GM12878 (cell line): ENCODE data around the gene TMED1. TPM values are rescaled to one million over a fixed set of nuclear protein-coding genes. Genes with fewer than 3 reads are reported as not detected.

Experiments used
- BCL3 ChIP-seq: IDR thresholded peaks from 2 replicates; pipeline ENCODE4 v1.6.1; 2011; ENCODE audit warnings: borderline replicate concordance, low read depth, mild to moderate bottlenecking, moderate library complexity, low read length; ENCODE audit not compliant: insufficient read depth, poor library complexity, severe bottlenecking
- CHD4 ChIP-seq: fragments of 200-600 bp; sonication (generic); IDR thresholded peaks from 2 replicates; pipeline ENCODE4 v1.6.1; 2016; ENCODE audit warnings: mild to moderate bottlenecking
- DPF2 ChIP-seq: fragments of 450-650 bp; IDR thresholded peaks from 2 replicates; pipeline ENCODE4 v1.6.1; 2017; ENCODE audit warnings: mild to moderate bottlenecking
- EZH2 ChIP-seq: IDR thresholded peaks from 2 replicates; pipeline ENCODE4 v1.6.1; 2012; ENCODE audit warnings: low read depth, mild to moderate bottlenecking, control low read depth, inconsistent platforms, low read length, borderline replicate concordance; ENCODE audit not compliant: control insufficient read depth
- GABPA ChIP-seq: IDR thresholded peaks from 2 replicates; pipeline ENCODE4 v1.6.1; 2014; ENCODE audit warnings: antibody characterized with exemption, low read depth, mild to moderate bottlenecking, inconsistent platforms
- HDAC2 ChIP-seq: fragments of 200-600 bp; sonication (generic); IDR thresholded peaks from 2 replicates; pipeline ENCODE4 v1.6.1; 2017
- KAT2A ChIP-seq: conservative IDR thresholded peaks from 2 replicates; pipeline ENCODE4 v1.6.1; 2011; ENCODE audit warnings: low read depth, low read length; ENCODE audit not compliant: control insufficient read depth
- KDM1A ChIP-seq: fragments of 200-600 bp; sonication (generic); IDR thresholded peaks from 2 replicates; pipeline ENCODE4 v1.6.1; 2016; ENCODE audit warnings: borderline replicate concordance
- MEF2B ChIP-seq: fragments of 450-650 bp; IDR thresholded peaks from 2 replicates; pipeline ENCODE4 v1.6.1; 2018; ENCODE audit warnings: mild to moderate bottlenecking, moderate library complexity; ENCODE audit not compliant: partially characterized antibody, poor library complexity, severe bottlenecking
- NFIC ChIP-seq: IDR thresholded peaks from 2 replicates; pipeline ENCODE4 v1.6.1; 2012; ENCODE audit warnings: low read depth, mild to moderate bottlenecking, inconsistent platforms, low read length, moderate library complexity
- NR2F1 ChIP-seq: fragments of 450-650 bp; conservative IDR thresholded peaks from 2 replicates; pipeline ENCODE4 v1.6.1; 2017; ENCODE audit warnings: mild to moderate bottlenecking
- PBX3 ChIP-seq: IDR thresholded peaks from 2 replicates; pipeline ENCODE4 v1.6.1; 2011; ENCODE audit warnings: mild to moderate bottlenecking, low read depth, low read length, moderate library complexity; ENCODE audit not compliant: insufficient replicate concordance
- POLR2A ChIP-seq: IDR thresholded peaks from 2 replicates; pipeline ENCODE4 v1.6.1; 2011; ENCODE audit warnings: low read depth, mild to moderate bottlenecking, low read length
- RELB ChIP-seq: fragments of 450-650 bp; IDR thresholded peaks from 2 replicates; pipeline ENCODE4 v1.6.1; 2017; ENCODE audit warnings: low read depth, mild to moderate bottlenecking, moderate library complexity
- SMAD1 ChIP-seq: fragments of 450-650 bp; IDR thresholded peaks from 2 replicates; pipeline ENCODE4 v1.6.1; 2018; ENCODE audit warnings: mild to moderate bottlenecking, low read depth; ENCODE audit not compliant: partially characterized antibody
- SMAD5 ChIP-seq: IDR thresholded peaks from 2 replicates; pipeline ENCODE4 v1.6.1; 2016; ENCODE audit warnings: antibody characterized with exemption, low read depth
- SPI1 ChIP-seq: IDR thresholded peaks from 2 replicates; pipeline ENCODE4 v1.6.1; 2011; ENCODE audit warnings: low read depth, mild to moderate bottlenecking, low read length, moderate library complexity, borderline replicate concordance; ENCODE audit not compliant: insufficient read depth
- STAT1 ChIP-seq: fragments of 450-650 bp; conservative IDR thresholded peaks from 2 replicates; pipeline ENCODE4 v1.6.1; 2014; ENCODE audit warnings: antibody characterized with exemption, mild to moderate bottlenecking
- TAF1 ChIP-seq: IDR thresholded peaks from 2 replicates; pipeline ENCODE4 v1.6.1; 2011; ENCODE audit warnings: mild to moderate bottlenecking, low read depth, low read length, borderline replicate concordance
- TCF12 ChIP-seq: IDR thresholded peaks from 2 replicates; pipeline ENCODE4 v1.6.1; 2011; ENCODE audit warnings: low read depth, mild to moderate bottlenecking, low read length
- TCF3 ChIP-seq: IDR thresholded peaks from 2 replicates; pipeline ENCODE4 v1.6.1; 2012; ENCODE audit warnings: low read depth, mild to moderate bottlenecking, low read length, borderline replicate concordance; ENCODE audit not compliant: insufficient read depth
- ZBTB11 ChIP-seq: fragments of 450-650 bp; formaldehyde crosslinking; IDR thresholded peaks from 2 replicates; pipeline ENCODE4 v1.5.0; 2022; ENCODE audit warnings: mild to moderate bottlenecking, missing genetic modification characterization
- ZNF207 ChIP-seq: fragments of 450-650 bp; IDR thresholded peaks from 2 replicates; pipeline ENCODE4 v1.6.1; 2014; ENCODE audit warnings: antibody characterized with exemption, mild to moderate bottlenecking, borderline replicate concordance
- ZNF24 ChIP-seq: fragments of 450-650 bp; IDR thresholded peaks from 2 replicates; pipeline ENCODE4 v1.6.1; 2017; ENCODE audit warnings: antibody characterized with exemption, mild to moderate bottlenecking
- ZSCAN29 ChIP-seq: fragments of 450-650 bp; IDR thresholded peaks from 2 replicates; pipeline ENCODE4 v1.6.1; 2017; ENCODE audit warnings: mild to moderate bottlenecking, moderate library complexity
- polyA plus RNA-seq, 11 experiments: library from polyadenylated mRNA; depleted of rRNA in 4 of 11; unstranded in 6 of 11; stranded (reverse) in 5 of 11; fragments of >200 nt; fragmentation: Nextera tagmentation in 4 of 11; fragmentation: Illumina TruSeq in 1 of 11; extraction: Ambion mirVana in 4 of 11; extraction: Trizol in 1 of 11; gene quantifications; 1 replicate in 1 of 11; 2 replicates in 10 of 11; pipeline versions ENCODE4 v1.2.1 to v1.2.3, GENCODE V29; 2011 to 2016; ENCODE audit warnings: inconsistent platforms in 2 of 11, missing spikeins in 2 of 11, low read depth in 1 of 11
- total RNA-seq, 4 experiments: library from RNA; depleted of rRNA in 3 of 4; stranded (reverse); fragments of >200 nt in 3 of 4; fragmentation: Illumina TruSeq in 1 of 4; extraction: Trizol in 1 of 4; gene quantifications; 2 replicates each; pipeline versions ENCODE4 v1.2.1 to v1.2.3, GENCODE V29; 2013 to 2021

Gene TMED1
- total and polyA plus RNA-seq, 10 of the 15 experiments (the other 5 are each of a cell fraction or from before 2014, with no cell fraction given) = 0.60 to 23.1 (median 12.3) TPM

- TF ChIP-seq PBX3 (no peak), SMAD5 (no peak), KAT2A (no peak), POLR2A (peak; percentile 49; the same call in 1 of the 2 replicates), STAT1 (no peak), CHD4 (no peak), RELB (no peak), EZH2 (no peak), ZNF24 (no peak), ZBTB11 (CRISPR knock-in tag) (no peak), BCL3 (no peak), ZSCAN29 (no peak), NFIC (no peak), SPI1 (no peak), SMAD1 (no peak), TAF1 (no peak), NR2F1 (no peak), TCF12 (no peak), TCF3 (no peak), KDM1A (no peak), GABPA (no peak), HDAC2 (no peak), DPF2 (no peak), MEF2B (no peak), ZNF207 (no peak)
Measured at GRCh38 chr19:10835089-10835753, 791 bp downstream of the TMED1 start (continued).
